ENCODE results near the gene JAM2. TPM values are rescaled to one million over a fixed set of nuclear protein-coding genes. Genes with fewer than 3 reads are reported as not detected.

The JAM2 gene
- total RNA-seq, 2 donors from 2014 or later: 3.7 to 9.5 TPM

DNA sequence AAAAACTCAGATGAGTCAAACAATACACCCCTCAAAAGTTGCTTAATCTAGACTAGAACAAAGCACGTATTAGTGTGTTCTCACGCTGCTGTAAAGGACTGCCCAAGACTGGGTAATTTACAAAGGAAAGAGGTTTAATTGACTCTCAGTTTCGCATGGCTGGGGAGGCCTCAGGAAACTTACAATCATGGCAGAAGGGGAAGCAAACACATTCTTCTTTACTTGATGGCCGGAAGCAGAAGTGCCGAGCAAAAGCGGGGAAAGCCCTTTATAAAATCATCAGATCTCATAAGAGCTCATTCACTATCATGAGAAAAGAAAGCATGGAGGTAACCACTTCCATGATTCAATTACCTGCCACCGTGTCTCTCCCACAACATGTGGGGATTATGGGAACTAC, 10.1 kb downstream of the JAM2 start:
- Histone ChIP-seq H3K36me3 (no peaks in the 10 kb centered on the region), H3K4me1 (no peaks in the 10 kb centered on the region), H3K27ac (no peak overlapping the region), H3K9me3 (no peaks in the 10 kb centered on the region), H3K4me3 (no peak overlapping the region), H3K9ac (ENCODE audit: low read depth in 2 of 2, low read length in 2 of 2) (no peak overlapping the region), H3K27me3 (no peaks in the 10 kb centered on the region)
- intact Hi-C loops (cut with DNase I): no loop called here
- no peak for DNase-seq
- TF ChIP-seq, protein P1, sequence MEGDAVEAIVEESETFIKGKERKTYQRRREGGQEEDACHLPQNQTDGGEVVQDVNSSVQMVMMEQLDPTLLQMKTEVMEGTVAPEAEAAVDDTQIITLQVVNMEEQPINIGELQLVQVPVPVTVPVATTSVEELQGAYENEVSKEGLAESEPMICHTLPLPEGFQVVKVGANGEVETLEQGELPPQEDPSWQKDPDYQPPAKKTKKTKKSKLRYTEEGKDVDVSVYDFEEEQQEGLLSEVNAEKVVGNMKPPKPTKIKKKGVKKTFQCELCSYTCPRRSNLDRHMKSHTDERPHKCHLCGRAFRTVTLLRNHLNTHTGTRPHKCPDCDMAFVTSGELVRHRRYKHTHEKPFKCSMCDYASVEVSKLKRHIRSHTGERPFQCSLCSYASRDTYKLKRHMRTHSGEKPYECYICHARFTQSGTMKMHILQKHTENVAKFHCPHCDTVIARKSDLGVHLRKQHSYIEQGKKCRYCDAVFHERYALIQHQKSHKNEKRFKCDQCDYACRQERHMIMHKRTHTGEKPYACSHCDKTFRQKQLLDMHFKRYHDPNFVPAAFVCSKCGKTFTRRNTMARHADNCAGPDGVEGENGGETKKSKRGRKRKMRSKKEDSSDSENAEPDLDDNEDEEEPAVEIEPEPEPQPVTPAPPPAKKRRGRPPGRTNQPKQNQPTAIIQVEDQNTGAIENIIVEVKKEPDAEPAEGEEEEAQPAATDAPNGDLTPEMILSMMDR (IDR thresholded peaks at IDR 0.05): no peak

DNA sequence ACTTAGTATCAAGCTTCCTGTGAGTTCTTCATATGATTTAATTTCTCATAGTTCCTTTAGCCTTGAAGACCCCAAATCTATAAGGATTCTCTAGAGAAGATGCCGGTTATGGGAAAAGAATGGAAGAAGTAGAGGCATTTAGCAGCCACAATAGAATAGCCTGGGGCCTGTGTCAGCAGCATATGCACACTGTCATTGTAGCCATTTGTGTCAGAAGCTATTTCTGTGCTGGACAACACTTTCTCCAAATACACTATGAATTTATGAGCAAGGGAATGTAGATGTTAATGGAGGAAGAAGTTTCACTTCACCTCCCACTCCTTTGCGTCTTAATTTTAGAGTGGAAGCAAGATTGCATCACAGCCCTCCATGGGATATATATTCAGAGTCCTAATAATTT, 17.4 kb downstream of the JAM2 start:
- Histone ChIP-seq H3K9me3 (no peaks in the 10 kb centered on the region), H3K4me1 (no peaks in the 10 kb centered on the region), H3K36me3 (no peaks in the 10 kb centered on the region), H3K9ac (ENCODE audit: low read depth in 2 of 2, low read length in 2 of 2) (no peak overlapping the region), H3K27ac (no peak overlapping the region), H3K27me3 (no peaks in the 10 kb centered on the region), H3K4me3 (no peak overlapping the region)
- TF ChIP-seq, protein P1 (IDR thresholded peaks at IDR 0.05): no peak
- intact Hi-C loops (cut with DNase I): no loop called here
- DNase-seq: no peak

DNA sequence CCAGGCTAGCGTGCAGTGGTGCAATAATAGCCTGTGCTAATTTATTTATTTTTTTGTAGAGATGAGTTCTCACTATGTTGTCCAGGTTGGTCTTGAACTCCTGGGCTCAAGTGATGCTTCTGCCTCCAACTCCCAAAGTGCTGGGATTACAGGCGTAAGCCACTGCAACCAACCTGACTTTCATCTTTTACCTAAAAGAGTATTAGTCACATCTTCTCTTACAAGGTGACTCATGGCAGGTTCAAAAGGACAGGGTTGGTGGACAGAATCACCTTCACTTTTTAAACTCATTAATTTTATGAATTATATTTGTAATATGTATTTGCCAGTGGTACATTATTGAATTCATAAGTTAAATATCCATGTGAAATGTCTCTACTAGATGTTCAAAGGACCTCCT, 18.1 kb downstream of the JAM2 start:
- intact Hi-C loops (cut with DNase I): no loop called here
- no peak overlapping the region for H3K27ac ChIP-seq
- no peaks in the 10 kb centered on the region for H3K36me3 ChIP-seq
- H3K4me3 ChIP-seq: no peak overlapping the region
- H3K9ac ChIP-seq (ENCODE audit: low read depth in 2 of 2, low read length in 2 of 2): no peak overlapping the region
- H3K9me3 ChIP-seq: no peaks in the 10 kb centered on the region
- H3K27me3 ChIP-seq: no peaks in the 10 kb centered on the region
- no peak for DNase-seq
- H3K4me1 ChIP-seq: no peaks in the 10 kb centered on the region
- TF ChIP-seq, protein P1 (IDR thresholded peaks at IDR 0.05): no peak

DNA sequence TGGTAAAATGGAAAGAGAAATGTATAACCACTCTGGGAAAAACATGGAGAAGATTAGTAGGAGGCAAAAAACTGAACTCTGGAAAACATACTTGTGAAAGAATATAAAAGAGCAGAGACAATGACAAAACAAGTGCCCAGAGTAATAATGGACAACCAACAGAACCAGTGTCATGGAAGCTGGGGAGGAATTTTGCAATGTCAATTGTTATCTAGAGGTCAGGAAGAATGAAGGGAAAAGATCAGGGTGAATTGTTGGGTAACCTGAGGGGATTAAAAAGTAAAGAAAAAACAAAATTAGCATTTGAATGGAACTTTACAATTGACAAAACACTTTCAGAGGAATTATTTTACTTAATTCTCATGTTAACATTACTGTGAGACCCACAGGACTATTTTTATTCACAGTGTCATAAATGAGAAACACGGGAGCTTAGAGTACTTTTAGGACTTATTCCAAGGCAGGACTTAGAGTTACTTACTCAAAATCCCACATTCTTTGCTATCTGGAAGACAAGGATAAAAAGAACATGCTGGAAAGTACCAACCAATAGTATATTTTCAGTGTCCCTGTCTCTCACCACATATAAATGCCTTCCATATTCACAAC, 19.5 kb downstream of the JAM2 start:
- Histone ChIP-seq H3K9ac (ENCODE audit: low read depth in 2 of 2, low read length in 2 of 2) (no peak overlapping the region), H3K36me3 (no peaks in the 10 kb centered on the region), H3K27me3 (no peaks in the 10 kb centered on the region), H3K4me3 (no peak overlapping the region), H3K27ac (no peak overlapping the region), H3K4me1 (no peaks in the 10 kb centered on the region), H3K9me3 (no peaks in the 10 kb centered on the region)
- TF ChIP-seq, protein P1 (IDR thresholded peaks at IDR 0.05): no peak
- intact Hi-C loops (cut with DNase I): no loop called here
- no peak for DNase-seq

DNA sequence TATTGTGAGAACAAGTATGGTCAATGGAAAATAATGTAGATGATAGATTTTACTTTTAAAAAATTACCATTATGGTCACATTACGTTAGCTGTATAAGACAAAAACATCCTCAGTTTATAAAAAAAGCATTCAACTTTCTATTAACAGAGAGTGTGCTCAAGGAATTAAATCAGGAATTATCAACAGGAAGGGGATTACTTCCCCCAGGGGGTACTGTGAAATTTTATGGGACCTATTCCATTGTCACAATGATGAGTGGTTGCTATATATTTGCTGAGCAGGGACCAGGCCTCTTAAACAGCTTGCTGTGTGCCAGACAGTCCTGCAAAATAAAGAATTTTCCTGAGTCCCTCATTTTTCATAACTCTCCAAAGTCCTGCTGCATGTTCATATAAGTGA, 21.2 kb downstream of the JAM2 start:
- Histone ChIP-seq H3K27me3 (no peaks in the 10 kb centered on the region), H3K4me1 (no peaks in the 10 kb centered on the region), H3K36me3 (no peaks in the 10 kb centered on the region), H3K4me3 (no peak overlapping the region), H3K9me3 (no peaks in the 10 kb centered on the region), H3K9ac (ENCODE audit: low read depth in 2 of 2, low read length in 2 of 2) (no peak overlapping the region), H3K27ac (no peak overlapping the region)
- TF ChIP-seq, protein P1 (IDR thresholded peaks at IDR 0.05): no peak
- intact Hi-C loops (cut with DNase I): no loop called here
- DNase-seq: no peak
